ENCODE data around the gene HEPACAM.

HEPACAM gene

GRCh38 chr11:124898711-124899110 is 37.1 kb downstream of the HEPACAM start:
- no peak for DNase-seq

- no peak for DNase-seq
These were observed 37.6 kb downstream of the HEPACAM start for GRCh38 chr11:124898263-124898680.

- DNase-seq: no peak
These were observed 38.1 kb downstream of the HEPACAM start, which contains the start of gene ROBO4 for GRCh38 chr11:124897674-124898262. ROBO4 (minus strand) TSS chr11:124897865; CDS start chr11:124897795, 70 bp downstream.

GRCh38 chr11:124896821-124897391 is 38.9 kb downstream of the HEPACAM start:
- no peak for DNase-seq

GRCh38 chr11:124896071-124896750 is 39.6 kb downstream of the HEPACAM start:
- no peak for DNase-seq

- no peak for DNase-seq
These were observed 40.3 kb downstream of the HEPACAM start for GRCh38 chr11:124895471-124895971.

GRCh38 chr11:124894606-124895430 is 41.0 kb downstream of the HEPACAM start:
- no peak for DNase-seq

GRCh38 chr11:124893781-124894401 is 42.0 kb downstream of the HEPACAM start:
- no peak for DNase-seq

- DNase-seq: no peak
These were observed 42.9 kb downstream of the HEPACAM start for GRCh38 chr11:124892750-124893454.

GRCh38 chr11:124892146-124892545 is 43.7 kb downstream of the HEPACAM start:
- DNase-seq: no peak

GRCh38 chr11:124891373-124891861 is 44.4 kb downstream of the HEPACAM start:
- DNase-seq: no peak

GRCh38 chr11:124890683-124891372 is 45.0 kb downstream of the HEPACAM start:
- no peak for DNase-seq

GRCh38 chr11:124890151-124890550 is 45.7 kb downstream of the HEPACAM start:
- no peak for DNase-seq

GRCh38 chr11:124889191-124890091 is 46.4 kb downstream of the HEPACAM start:
- no peak for DNase-seq

- DNase-seq: no peak
These were observed 48.2 kb downstream of the HEPACAM start for GRCh38 chr11:124887667-124888013.

- DNase-seq: no peak
These were observed 48.7 kb downstream of the HEPACAM start for GRCh38 chr11:124886978-124887666.

- no peak for DNase-seq
These were observed 49.4 kb downstream of the HEPACAM start for GRCh38 chr11:124886476-124886875.

GRCh38 chr11:124884869-124885479 is 50.9 kb downstream of the HEPACAM start:
- DNase-seq: no peak

GRCh38 chr11:124884340-124884739 is 51.5 kb downstream of the HEPACAM start:
- DNase-seq: no peak
